ACHN (cell line): ENCODE results near the gene QSOX2.

ENCODE experiments used
- DNase-seq: peaks from one replicate; pipeline ENCODE4 v3.0.0-alpha.2; 2015
- in situ Hi-C: cut with HindIII; loops from 2 replicates; pipeline ENCODE4 v1.10.0; 2017; ENCODE audit warnings: low sequenced_read_pairs, low pct_ligation_motif_present, low pct_unique_long_range_greater_than_20kb

QSOX2 gene, protein sequence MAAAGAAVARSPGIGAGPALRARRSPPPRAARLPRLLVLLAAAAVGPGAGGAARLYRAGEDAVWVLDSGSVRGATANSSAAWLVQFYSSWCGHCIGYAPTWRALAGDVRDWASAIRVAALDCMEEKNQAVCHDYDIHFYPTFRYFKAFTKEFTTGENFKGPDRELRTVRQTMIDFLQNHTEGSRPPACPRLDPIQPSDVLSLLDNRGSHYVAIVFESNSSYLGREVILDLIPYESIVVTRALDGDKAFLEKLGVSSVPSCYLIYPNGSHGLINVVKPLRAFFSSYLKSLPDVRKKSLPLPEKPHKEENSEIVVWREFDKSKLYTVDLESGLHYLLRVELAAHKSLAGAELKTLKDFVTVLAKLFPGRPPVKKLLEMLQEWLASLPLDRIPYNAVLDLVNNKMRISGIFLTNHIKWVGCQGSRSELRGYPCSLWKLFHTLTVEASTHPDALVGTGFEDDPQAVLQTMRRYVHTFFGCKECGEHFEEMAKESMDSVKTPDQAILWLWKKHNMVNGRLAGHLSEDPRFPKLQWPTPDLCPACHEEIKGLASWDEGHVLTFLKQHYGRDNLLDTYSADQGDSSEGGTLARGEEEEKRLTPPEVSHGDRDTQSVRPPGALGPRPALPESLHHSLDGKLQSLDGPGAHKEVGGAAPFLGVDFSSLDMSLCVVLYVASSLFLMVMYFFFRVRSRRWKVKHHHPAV

DNA sequence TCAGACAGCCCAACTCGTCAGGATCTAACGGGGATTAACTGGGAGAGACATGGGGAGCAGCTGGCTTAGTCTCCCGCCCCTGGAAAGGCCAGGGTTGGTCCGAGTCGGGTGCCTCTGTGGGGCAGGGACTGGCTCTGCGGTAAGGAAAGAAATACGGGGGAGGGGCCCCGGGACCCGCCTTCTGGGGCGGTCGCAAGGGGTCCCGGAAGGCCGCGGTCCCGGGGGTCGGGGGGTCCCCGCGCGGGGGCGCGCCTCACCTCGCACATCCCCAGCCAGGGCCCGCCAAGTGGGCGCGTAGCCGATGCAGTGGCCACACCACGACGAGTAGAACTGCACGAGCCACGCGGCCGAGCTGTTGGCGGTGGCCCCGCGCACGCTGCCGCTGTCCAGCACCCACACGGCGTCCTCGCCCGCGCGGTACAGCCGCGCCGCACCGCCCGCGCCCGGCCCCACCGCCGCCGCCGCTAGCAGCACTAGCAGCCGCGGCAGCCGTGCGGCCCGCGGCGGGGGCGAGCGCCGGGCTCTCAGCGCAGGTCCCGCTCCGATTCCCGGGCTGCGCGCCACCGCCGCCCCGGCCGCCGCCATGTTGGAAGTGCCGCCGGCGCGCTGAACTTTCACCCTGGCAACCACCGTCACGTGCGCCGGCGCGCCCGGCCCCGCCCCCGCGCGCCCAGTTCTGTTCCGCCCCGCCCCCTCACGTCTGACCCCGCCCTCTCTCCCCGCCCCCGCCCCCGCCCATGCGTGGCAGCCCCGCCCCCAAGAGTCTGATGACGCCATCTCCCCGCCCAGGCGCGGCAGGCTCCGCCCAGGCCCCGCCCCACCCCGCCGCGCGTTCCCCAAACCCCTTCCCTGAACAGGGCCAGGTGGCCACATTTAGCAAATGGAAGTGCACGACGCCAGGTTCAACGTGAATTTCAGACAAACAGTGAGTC lies at the start of gene QSOX2:
QSOX2 (minus strand) TSS at position 594 of the 932 bp plus-strand sequence; CDS start at position 585, 9 bp downstream.
- in situ Hi-C loops, result no loop called here
- DNase-seq, result peak; percentile 61

DNA sequence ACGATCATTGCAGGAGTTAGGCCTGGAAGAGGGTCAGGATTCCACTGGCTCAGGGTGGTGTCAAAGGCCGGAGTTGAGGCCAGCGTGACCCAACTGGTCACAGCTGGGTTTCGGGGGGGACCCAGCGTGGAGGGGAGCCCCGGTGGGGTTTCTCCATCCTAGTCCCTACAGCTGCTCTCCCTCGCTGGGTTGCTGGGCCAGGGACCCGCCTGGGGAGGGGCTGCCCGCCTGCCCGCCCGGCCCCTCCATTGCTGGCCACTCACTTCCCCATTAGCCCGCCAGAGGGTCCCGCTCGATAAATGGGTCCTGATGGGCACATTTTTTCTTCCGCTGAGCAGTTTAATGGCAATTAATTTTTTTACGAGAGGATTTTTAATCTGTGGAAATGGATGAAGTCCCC lies 49.4 kb upstream of the QSOX2 start:
- in situ Hi-C loops, result no loop called here
- no peak for DNase-seq

DNA sequence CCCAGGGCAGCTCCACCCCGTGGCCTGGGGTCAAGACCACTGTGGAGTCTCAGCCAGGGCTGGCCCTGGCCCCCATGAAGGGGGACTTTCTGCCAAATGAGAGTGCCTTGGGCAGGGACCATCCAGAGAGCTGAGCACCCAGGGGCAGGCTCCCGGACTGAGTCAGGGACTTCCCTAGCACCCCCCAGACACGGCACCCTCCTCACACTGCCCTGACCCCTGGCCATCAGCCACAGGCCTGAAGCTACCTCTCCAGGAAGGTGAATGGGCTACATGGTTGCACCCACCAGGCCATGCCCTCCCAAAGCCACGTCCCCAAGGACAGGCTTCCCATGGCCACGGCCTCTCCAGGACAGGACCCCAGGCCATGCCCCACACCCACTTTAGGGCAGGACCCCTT lies 48.8 kb upstream of the QSOX2 start:
- in situ Hi-C loops, result no loop called here

DNA sequence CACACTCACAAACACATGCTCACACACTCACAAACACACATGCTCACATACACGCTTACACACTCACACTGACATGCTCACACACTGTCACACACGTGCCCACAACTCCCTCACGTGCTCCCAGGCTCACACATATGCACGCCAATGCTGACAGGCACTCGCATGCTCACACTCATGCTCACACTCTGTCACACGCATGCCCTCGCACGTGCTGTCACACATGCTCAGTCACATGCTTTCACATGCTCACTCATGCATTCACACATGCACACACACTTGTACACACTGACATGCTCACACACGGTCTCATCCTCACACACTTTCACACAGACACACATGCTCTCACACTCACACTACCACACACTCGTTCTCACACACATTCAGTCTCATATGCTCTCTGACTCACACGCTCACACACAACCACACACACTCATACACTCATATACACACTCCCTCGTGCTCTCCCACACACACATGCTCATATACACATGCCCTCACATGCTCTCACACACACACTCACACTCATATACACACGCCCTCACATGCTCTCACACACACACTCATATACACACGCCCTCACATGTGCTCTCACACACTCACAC lies 48.0 kb upstream of the QSOX2 start:
- no peak for DNase-seq
- in situ Hi-C loops, result no loop called here

More for the DNA sequence above, 48.8 kb upstream of the QSOX2 start:
- DNase-seq, result no peak

DNA sequence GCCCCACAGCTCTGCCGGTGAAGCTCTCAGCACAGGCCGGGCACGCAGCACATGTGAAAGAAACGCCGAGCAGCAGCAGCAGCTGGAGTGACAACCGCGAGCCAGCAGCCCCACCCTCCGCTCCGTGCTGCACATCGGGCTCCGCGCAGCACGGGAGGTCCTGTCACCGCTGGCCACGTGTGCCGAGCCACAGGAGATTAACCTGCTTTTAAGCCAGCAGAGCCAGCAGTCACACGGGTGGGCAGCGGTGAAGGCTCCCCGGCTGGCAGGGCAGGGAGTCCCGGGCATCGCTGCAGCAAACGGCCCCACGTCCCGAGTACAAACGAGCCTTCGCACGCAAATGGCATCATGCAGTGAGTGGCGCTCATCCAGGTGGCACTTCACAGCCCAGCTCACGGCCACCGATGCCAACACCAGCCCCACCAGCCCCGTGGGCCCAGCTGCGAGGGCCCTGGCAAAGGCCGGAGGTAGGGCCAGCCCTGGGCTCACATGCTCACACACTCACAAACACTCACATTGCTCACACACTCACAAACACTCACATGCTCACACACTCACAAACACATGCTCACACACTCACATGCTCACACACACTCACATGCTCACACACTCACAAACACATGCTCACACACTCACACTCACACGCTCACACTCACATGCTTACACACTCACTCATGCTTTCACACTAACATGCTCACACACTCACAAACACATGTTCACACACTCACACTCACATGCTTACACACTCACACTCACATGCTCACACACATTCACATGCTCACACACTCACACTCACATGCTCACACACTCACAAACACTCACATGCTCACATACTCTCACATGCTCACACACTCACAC lies 47.2 kb upstream of the QSOX2 start:
- in situ Hi-C loops, result no loop called here
- no peak for DNase-seq

DNA sequence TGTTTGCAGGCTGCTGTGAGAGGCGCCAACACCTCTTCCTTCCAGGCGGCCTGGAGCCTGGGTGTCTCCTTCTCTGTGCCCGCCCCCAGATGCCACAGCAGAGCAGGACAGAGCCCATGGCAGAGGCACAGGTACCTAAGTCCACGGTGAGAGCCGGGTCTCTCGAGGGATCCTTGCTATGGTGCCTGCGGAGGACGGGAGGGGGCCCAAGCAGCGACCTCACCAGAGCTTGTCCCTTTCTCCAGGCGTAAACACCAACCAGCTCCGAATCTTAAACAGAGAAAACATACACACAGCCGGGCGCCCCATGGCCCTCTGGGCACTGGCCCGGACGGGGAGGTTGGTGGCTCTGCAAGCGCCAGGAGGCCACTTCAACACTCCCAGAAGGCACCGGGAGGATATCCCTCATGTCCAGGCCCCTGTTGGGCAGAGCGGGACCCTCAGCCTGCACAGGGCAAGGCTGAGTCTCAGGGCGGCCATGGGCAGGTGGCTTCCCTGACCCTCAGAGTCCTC lies 46.5 kb upstream of the QSOX2 start:
- no peak for DNase-seq
- in situ Hi-C loops, result no loop called here

DNA sequence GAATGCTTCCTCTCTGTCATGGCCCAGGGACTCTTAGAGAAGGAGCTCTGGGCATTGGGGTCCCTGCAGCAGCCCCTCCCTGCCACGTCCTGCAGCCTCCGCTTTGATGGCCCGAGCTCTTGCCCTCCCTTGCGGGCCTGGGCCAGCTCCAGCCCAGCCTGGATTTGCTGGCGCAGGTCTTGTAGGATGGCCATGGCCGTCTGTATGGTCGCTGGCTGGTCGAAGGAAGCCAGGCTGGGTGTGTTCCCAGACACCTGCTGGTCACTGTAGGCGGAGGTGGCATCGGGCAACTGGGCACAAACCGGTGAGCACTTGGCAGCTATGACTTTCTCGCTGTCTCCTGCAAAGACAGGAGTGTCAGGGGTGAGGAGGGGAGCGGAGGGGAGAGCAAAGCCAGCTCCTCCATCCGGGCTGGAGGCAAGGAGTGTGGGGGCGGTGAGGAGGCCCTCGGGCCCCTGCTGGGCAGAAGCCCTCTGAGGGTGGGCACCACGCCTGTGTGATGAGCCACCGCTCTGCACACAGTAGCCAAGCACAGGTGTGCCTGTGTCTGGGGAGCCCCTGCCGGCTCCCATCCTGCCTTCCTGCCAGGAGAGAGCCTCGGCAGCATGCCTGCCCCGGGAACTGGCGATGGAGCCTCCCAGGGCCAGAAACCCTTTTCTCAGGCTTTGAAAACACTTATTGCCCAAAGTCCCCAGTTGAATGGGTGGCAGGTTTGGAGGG lies 45.9 kb upstream of the QSOX2 start:
- DNase-seq, result no peak

DNA sequence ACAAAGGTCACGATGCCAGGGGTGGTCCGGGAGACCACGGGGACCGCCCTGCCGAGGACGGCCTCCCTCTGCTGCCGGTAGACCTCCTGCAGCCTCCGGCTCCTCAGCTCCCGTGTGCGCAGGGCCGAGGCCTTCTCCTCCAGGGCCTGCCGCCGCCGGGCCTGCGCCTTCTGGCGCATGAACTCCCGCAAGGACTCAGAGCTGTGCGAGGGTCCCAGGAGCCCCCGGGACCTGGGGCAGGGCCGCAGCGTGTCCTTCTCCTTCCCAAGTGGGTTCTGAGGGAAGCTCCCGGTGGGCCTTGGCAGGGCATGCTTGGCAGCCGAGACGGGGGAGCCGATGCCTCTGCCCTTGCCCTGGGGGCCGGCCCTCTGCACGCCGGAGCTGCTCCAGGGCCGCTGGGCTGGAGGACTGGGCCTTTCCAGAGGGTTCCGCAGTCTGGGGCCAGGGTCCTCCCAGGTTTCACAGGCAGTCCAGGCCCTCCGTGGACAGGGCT lies 44.9 kb upstream of the QSOX2 start:
- in situ Hi-C loops, result no loop called here
- no peak for DNase-seq

More for the DNA sequence above, 45.9 kb upstream of the QSOX2 start:
- in situ Hi-C loops, result no loop called here

DNA sequence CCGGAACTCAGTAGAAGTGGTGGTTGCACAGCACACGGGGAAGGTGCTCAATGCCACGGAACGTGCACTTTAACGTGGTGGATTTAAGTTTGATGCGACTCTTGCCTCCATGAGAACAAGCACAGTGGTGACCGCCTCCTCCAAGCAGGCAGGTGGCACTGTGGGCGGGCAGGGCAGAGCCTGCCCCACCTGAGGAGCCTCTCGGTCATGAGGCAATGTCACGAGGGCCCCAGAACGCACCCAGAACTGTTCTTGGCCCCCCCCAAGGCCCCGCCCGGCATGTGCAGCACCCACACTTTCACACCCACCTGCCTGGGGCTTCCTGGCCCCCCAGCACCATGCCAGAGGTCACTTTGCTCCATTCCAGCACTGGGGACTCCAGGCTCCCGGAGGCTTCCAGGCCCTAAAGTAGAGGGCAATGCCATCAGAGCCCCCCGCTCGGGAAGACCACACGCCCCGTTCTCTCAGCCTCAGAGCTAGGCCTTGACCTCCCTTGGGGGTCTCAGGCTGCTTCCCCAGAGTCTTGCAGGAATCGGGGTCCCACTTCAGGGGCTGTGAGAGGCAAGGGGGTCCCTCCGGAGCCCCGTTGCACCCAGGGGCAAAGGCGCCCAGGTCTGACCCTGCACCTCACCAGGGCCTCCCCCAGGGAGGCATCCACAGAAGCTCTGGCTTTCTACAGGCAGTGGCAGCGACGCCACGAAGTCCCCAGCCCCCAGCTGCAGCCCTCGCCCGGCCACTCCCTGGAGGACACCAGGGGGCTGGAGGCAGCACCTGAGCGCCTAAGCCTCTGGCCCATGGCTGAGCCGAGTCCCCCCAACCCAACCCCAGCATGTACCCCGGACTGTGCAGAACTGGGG lies 44.3 kb upstream of the QSOX2 start:
- DNase-seq, result no peak
- in situ Hi-C loops, result no loop called here

DNA sequence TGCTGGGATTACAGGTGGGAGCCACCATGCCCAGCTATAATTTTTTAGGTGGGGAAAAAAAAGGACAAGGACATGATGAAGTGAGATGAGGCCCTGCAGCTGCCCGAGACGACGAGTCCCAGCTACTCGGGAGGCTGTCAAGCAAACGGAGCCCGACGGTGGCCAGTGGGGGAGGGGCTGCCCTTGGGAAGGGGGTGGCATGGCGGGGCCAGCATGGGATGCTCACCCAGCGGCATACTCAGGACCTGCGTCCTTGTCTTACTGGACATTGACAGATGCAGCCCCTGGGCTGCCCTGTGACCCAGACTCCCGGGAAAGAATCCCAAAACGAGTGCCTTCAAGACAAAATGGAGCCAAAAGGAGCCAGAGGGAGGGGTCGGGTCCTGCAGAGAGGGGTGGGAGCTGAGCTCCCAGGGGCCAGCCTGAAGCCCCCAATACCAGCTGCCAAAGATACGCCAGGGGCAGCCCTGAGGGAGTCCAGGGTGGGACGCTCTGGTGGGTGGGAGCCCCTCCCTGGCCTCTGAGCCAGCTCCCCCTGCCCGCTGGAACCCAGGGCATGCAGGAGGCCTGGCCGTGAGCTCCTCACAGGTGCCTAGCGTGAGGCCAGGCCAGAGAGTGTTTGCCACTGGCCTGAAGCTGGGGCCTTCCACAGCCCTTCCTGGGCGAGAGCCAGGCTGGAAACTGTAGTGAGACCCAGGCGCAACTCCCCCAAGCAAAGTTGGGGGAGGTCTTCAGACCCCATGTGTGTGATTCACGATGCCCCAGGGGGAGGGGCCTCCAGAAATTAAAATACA lies 42.5 kb upstream of the QSOX2 start:
- in situ Hi-C loops, result no loop called here
- no peak for DNase-seq

DNA sequence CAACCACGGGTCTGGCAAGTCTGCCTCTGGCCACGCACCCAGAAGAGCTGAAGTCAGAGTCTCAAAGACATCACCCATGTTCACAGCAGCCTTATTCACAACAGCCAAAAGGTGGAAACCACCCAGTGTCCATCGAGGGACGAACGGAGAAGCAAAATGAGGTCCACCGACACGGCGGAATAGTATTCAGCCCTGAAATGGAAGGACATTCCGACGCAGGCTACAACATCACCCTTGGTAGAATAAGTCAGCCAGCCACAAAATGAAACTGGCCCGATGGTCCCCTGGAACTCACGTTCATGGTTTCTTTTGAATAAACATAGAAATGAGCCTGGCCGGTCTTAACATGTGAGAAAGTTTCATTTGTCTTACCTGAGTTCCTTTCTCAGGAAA lies 41.4 kb upstream of the QSOX2 start:
- no peak for DNase-seq
- in situ Hi-C loops, result no loop called here

DNA sequence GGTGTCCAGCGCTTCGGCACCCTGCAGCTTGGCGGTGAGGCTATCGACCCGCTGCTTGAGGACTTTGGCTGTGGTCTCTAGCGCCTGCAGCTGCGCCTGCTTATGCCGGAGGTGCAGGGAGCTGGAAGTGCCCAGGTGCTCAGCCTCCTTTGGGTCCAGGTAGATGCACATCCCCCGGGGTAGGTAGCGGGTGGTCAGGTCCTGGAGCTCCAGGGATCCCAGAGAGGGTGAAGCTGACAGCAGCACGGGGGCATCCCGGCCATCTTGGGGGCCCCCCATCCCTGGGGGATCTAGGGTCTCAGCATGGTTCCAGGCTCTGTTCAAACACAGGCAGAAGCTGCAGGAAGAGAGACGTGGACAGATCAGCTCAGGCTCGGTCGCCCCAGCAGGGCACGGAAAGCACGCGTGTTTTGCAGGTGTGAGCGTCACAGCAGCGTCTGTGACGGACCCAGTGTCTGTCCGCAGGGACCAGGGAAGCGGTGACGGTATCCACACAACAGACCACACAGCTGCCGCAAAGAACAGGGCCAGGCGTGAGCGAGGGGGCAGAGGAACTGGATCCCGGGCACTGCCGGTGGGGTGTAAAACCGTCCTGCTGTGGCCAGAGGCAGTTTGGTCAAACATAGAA lies 40.9 kb upstream of the QSOX2 start:
- in situ Hi-C loops, result no loop called here
- no peak for DNase-seq

DNA sequence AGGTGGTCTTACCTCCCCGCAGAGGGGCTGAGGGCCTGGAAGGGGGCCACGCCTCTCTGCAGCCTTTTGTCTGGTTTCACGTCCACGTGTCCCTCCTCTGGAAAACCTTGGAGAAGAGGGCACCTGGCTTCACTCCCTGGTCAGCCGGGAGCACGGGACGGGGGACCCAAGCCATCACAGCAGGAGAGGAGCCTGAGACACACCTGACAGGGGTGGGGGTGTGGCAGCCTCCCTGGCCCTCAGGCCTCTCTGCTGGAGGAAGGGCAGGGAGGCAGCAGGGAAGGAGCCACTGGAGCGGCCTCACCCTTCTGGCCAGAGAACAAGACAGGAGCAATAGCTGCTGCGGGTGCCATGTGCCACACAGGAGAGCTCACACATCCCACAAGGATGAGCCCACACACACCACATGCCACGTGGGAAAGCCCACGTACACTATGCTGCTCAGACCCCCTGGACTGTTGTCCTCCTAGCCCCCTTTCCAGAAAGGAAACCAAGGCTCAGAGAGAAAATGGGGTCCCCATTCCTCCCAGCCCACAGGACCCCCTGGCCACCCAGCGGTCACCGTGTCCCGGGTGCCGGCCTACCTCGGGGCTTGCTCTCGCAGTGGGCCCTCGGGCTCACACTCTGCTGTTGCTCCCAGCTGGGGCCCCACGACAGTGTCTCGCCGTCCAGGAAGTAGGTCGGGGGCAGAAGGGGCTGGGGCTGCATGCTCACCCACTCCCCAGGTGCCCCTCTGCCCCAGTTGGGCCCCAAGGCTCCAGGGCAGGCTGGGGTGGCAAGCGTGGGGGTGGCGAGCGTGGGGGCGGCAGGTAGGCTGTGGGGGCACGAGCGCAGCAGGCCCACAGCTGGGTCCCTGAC lies 40.1 kb upstream of the QSOX2 start:
- no peak for DNase-seq
- in situ Hi-C loops, result no loop called here

DNA sequence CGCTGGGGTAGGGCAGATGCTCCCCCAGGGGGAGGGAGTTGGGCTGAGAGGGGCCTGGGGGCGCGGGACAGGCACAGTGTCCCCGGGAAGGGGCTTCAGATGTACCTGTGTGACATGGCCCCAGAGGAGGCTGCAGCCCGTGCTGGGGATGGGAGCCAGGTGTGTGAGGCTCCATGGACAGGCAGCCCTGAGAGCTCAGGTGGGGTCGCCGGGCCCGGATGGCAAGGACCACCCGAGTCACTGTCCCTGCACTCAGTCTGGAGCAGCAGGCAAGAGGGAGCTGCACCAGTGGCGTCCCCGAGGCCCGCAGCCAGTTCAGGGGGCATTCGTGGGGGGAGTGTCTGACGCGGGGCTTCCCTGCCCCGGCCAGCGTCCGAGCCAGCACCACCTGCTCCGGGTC lies 39.3 kb upstream of the QSOX2 start:
- in situ Hi-C loops, result no loop called here
- DNase-seq, result no peak
